Stimulated activated CD4-positive, alpha-beta T cell treated with anti-CD3 and anti-CD28 coated beads, Interleukin-2, amount 100 ng/mL, for 4 hours (primary cell): Measurements from ENCODE around the gene ADH1A.
"Not testable (repeated sequence)": the region's sequence is repeated elsewhere in the genome, so short reads cannot be mapped to it uniquely, and the experiment has no call there.

Source experiments
- DNase-seq: peaks from one replicate; pipeline ENCODE4 v3.0.0-alpha.2; 2020; ENCODE audit warnings: low read depth

Gene ADH1A

DNA sequence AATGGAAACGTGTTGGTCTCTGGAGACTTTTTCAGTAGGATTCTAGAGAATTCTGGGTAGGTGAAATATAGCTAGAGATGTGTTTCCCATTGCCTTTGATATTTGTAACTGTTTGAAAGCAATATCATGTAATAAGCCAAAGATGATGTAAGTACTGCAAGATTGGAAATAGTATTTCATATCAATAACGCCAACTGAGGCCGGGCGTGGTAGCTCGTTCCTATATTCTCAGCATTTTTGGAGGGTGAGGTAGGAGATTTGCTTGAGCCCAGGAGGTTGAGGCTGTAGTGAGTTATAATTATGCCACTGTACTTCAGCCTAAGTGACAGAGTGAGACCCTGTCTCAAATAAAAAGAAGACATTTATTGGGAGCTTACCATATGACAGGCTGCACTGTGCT lies 9.5 kb downstream of the ADH1A start:
- no peak for DNase-seq

DNA sequence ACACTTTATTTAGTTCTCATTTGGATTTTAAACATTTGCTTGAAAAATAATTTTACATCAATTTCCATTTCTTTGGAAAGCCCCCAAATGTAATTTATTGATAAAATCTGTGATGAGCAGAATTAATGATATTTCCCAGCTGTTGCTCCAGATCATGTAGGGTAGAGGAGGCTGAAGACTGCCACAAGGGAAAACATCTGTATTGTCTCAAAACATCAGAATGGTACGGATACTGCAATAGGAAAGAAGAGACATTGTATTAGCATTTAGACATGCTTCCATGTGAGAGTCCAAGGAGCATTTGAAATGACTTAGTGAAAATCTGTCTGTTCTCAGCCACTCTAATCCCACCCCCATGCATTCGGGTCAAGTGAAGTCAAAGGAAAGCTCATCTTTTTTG lies 14.4 kb downstream of the ADH1A start:
- no peak for DNase-seq

DNA sequence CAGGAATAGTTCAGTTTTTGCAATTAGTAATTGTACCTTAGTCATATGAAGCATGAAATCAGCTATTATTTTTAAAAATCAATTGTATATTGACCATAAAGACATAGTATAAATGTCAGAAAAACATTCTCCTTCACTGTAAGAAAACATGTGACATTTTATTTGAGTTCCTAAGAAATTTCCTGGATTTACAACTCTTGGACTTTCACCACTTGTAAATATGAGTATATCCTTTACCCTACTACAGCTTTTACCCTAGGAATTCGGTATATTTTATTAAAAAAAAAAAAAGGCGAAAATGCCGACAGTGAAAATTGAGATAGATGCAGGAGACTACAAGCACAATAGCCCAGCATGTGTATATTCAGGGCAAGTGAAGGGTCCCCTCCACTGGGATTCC lies 14.9 kb downstream of the ADH1A start:
- DNase-seq: no peak

DNA sequence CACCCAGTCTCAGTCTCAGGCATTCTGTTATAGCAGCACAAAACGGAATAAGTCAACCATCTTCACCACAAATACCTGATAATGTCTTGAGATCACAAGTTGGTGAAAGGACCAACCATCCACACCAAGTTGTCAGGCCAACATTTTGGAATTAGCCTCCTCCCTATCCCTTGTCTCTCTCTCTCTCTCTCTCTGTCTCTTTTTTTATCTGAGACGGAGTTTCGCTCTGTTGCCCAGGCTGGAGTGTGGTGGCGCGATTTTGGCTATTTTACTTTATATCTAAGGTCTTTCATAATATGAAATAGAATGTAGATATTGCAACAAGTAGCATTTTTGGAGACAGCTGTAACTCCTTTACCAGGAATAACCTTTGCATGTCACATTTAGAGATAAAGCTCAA lies 15.7 kb downstream of the ADH1A start:
- no peak for DNase-seq

DNA sequence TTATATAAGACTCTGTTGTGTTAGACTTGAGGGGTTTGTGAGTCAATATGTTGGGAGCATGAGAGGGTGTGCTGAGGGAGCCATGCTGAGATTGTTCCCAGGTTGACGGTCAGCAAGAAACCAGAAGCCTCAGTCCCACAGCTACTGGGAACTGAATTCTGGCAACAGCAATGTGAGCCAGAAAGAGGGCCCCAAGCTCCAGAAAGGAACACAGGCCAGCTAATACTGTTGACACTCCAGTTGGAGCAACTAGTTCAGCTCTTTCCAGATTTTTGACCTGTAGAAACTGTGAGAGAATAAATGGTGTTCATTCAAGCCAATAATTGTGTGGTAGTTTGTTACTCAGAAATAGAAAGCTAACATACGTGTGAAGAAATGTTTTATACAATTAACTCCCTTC lies 17.1 kb downstream of the ADH1A start:
- no peak for DNase-seq

DNA sequence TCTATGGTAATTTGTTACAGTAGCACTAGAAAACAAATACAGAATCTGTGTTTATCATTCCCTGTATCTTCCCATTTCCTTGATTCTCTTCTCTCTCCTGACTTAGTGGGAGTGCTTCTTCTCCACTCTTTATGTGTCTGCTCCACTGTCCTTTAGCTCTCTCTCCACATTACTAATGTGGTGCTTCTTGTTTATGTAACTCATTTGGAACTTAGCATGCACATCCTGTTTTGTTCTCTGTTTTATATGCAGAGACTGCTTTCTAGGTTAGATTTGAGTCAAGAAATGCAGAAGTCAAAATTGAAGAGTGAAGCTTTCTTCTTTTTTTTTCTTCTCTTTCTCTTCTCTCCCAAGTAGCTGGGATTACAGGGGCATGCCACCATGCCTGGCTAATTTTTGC lies 25.9 kb downstream of the ADH1A start:
- DNase-seq: no peak

DNA sequence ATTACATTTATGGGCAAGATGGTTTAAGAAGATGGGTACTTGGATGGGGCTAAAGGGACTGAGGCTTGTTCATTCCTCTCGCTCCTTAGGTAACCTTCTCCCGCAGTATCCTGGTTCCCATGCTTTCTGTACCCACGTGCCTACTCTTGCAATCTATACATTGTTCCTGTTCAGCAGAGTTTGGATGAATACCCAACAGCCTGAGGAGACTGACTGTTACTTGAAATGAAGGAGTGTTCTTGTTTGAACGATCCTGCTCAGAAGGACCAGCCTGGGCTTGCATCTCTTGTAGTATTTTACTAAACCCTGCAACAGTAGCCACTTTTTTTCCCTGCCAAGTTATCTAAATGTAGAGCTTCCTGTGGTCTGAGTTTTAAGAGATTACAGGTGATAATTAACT lies 38.0 kb downstream of the ADH1A start:
- no peak for DNase-seq

DNA sequence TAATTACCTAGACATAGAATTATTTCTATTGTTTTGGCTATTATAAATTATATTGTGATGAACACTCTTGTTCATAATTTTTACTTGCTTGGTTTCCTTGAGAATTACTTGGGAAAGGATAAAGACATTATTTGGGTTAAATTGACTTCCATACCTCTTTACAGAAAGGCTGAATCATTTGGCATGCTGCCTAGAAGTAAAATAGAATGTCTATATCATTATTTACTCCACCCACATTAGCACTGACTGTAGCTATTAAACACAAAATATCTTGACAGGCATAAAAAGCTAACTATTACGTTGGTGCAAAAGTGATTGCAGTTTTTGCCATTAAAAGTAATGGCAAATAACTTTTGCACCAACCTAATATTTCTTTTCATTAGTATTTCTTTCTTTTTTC lies 42.1 kb downstream of the ADH1A start:
- DNase-seq: no peak

DNA sequence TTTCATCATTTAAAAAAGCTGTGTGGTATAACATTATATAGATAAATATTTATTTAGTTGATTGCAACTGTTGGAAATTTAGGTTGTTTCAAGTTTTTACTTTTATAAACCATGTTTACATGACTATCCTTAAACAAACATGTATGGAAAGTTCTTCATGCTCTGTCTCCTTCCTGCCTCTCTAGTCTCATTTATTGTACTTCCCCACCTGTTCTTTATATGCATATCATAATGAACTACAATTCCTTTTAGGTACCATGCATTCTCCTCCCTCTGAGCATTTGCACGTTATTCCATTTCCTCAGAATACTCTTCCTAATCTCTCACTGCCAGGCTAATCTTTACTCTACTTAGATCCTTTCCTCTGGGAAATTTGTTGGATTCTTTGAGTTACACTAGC lies 54.8 kb downstream of the ADH1A start:
- no peak for DNase-seq

DNA sequence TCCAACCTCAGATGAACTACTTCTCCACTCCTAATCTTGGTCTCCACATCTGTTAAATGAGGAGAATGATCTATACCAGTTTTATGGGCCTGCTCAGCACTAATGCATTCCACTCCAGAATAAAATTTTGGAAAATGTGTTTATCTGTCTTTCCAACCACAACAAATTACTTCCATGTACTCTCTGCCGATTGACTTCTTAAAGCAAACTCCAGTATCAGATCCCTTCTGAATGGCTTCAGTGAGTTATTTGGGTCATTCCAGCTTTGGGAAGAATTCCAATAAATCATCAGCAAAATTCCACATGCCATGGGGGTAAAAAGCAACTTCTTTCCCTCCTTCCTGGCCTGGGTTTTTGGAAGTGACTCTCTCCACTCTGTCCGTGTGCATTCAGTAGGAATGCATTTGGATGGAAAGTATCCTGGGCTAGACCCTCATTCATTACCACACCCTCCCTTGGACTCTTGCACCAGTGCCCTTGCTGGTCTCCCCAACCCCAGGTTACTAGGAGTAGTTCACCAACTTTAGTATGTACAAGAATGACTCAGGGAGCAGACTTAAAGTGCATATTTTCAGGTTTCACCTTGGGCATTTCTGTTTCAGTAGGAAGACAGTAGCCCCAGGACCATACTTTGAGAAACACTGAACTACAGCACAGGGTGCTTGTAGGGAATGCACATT lies 56.3 kb downstream of the ADH1A start:
- DNase-seq: no peak

DNA sequence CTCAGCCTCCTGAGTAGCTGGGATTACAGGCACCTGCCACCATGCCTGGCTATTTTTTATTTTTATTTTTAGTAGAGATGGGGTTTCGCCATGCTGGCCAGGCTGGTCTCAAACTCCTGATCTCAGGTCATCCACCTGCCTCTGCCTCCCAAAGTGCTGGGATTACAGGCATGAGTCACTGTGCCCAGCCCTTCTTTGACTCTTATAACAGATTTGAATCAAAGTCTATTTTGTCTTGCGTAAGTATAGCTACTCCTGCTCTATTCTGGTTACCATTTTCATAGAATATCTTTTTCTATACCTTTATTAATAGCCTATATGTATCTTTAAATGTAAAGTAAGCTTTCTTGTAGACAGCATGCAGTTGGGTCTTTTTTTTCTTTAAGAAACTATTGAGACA lies 57.4 kb downstream of the ADH1A start:
- not testable (repeated sequence) for DNase-seq

DNA sequence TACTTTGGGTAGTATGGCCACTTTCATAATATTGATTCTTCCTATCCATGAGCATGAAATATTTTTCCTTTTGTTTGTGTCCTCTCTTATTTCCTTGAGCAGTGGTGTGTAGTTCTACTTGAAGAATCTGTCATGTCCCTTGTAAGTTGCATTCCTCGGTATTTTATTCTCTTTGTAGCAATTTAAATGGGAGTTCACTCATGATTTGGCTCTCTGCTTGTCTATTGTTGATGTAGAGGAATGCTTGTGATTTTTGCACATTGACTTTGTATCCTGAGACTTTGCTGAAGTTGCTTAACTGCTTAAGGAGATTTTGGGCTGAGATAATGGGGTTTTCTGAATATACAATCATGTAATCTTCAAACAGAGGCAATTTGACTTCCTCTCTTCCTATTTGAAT lies 62.1 kb downstream of the ADH1A start:
- DNase-seq: not testable (repeated sequence)

DNA sequence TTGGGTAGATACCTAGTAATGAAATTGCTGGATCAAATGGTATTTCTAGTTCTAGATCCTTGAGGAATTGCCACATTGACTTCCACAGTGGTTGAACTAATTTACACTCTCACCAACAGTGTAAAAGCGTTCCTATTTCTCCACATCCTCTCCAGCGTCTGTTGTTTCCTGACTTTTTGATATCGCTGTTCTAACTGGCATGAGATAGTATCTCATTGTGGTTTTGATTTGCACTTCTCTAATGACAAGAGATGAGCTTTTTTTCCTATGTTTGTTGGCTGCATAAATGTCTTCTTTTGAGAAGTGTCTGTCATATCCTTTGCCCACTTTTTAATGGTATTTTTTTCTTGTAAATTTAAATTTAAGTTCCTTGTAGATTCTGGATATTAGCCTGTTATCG lies 63.1 kb downstream of the ADH1A start:
- DNase-seq: not testable (repeated sequence)
